Trophoblast cell (in vitro differentiated cells and primary cell): ENCODE data around the gene PIGBOS1.
A peak's percentile ranks its signal among the peaks of the same experiment; 100 is the strongest.

ENCODE experiments used
- DNase-seq, 2 donors: peaks; one replicate each; pipeline ENCODE4 v3.0.0-alpha.2; 2016
- H2AFZ ChIP-seq: 2 replicates; pipeline ENCODE4 v1.6.1; 2013; ENCODE audit warnings: low read length, moderate library complexity, mild to moderate bottlenecking; ENCODE audit not compliant: insufficient read depth, poor library complexity
- H2AK5ac ChIP-seq: 2 replicates; pipeline ENCODE4 v1.6.1; 2013; ENCODE audit warnings: mild to moderate bottlenecking, low read length
- H2BK120ac ChIP-seq: 2 replicates; pipeline ENCODE4 v1.6.1; 2013; ENCODE audit warnings: low read length, mild to moderate bottlenecking, moderate library complexity; ENCODE audit not compliant: insufficient read depth, poor library complexity
- H2BK12ac ChIP-seq: 2 replicates; pipeline ENCODE4 v1.6.1; 2013; ENCODE audit warnings: mild to moderate bottlenecking, low read length, moderate library complexity
- H2BK5ac ChIP-seq: 2 replicates; pipeline ENCODE4 v1.6.1; 2013; ENCODE audit warnings: low read length, low read depth, moderate library complexity, mild to moderate bottlenecking; ENCODE audit not compliant: poor library complexity
- H3K14ac ChIP-seq: 2 replicates; pipeline ENCODE4 v1.6.1; 2013; ENCODE audit warnings: mild to moderate bottlenecking, low read length
- H3K18ac ChIP-seq: 2 replicates; pipeline ENCODE4 v1.6.1; 2013; ENCODE audit warnings: mild to moderate bottlenecking, low read length
- H3K23ac ChIP-seq: 2 replicates; pipeline ENCODE4 v1.6.1; 2013; ENCODE audit warnings: low read length
- H3K27ac ChIP-seq: 2 replicates; pipeline ENCODE4 v1.5.1; 2013; ENCODE audit warnings: low read depth, mild to moderate bottlenecking, inconsistent platforms, low read length, moderate library complexity
- H3K27me3 ChIP-seq: 2 replicates; pipeline ENCODE4 v1.6.1; 2013; ENCODE audit warnings: inconsistent platforms, mild to moderate bottlenecking, low read length, moderate library complexity; ENCODE audit not compliant: insufficient read depth
- H3K36me3 ChIP-seq, 2 experiments: 1 replicate in 1 of 2; 2 replicates in 1 of 2; pipeline ENCODE4 v1.6.1; 2013; ENCODE audit warnings: low read length in 2 of 2, mild to moderate bottlenecking in 2 of 2, moderate library complexity in 1 of 2; ENCODE audit not compliant: insufficient read depth in 2 of 2, control insufficient read depth in 1 of 2
- H3K4ac ChIP-seq: 2 replicates; pipeline ENCODE4 v1.6.1; 2013; ENCODE audit warnings: low read depth, mild to moderate bottlenecking, low read length, moderate library complexity
- H3K4me1 ChIP-seq, 2 experiments: 1 replicate in 1 of 2; 2 replicates in 1 of 2; pipeline ENCODE4 v1.6.1; 2013; ENCODE audit warnings: low read length in 2 of 2, mild to moderate bottlenecking in 2 of 2, moderate library complexity in 1 of 2; ENCODE audit not compliant: insufficient read depth in 2 of 2, control insufficient read depth in 1 of 2
- H3K4me2 ChIP-seq: 2 replicates; pipeline ENCODE4 v1.6.1; 2013; ENCODE audit warnings: inconsistent platforms, mild to moderate bottlenecking, low read length, moderate library complexity
- H3K4me3 ChIP-seq: 2 replicates; pipeline ENCODE4 v1.5.1; 2013; ENCODE audit warnings: mild to moderate bottlenecking, low read depth, low read length, inconsistent platforms
- H3K79me1 ChIP-seq: one replicate; pipeline ENCODE4 v1.6.1; 2013; ENCODE audit warnings: low read length
- H3K79me2 ChIP-seq: 2 replicates; pipeline ENCODE4 v1.6.1; 2013; ENCODE audit warnings: low read length, mild to moderate bottlenecking; ENCODE audit not compliant: control insufficient read depth, insufficient read depth, poor library complexity
- H3K9ac ChIP-seq: 2 replicates; pipeline ENCODE4 v1.6.1; 2013; ENCODE audit warnings: mild to moderate bottlenecking, low read length
- H3K9me3 ChIP-seq: 2 replicates; pipeline ENCODE4 v1.6.1; 2013; ENCODE audit warnings: low read depth, mild to moderate bottlenecking, control low read depth, inconsistent platforms, low read length; ENCODE audit not compliant: insufficient read depth
- H4K12ac ChIP-seq: 2 replicates; pipeline ENCODE4 v1.6.1; 2013; ENCODE audit warnings: low read depth, mild to moderate bottlenecking, low read length, moderate library complexity
- H4K8ac ChIP-seq: 2 replicates; pipeline ENCODE4 v1.6.1; 2013; ENCODE audit warnings: low read depth, mild to moderate bottlenecking, low read length, moderate library complexity
- H4K91ac ChIP-seq: one replicate; pipeline ENCODE4 v1.6.1; 2013; ENCODE audit warnings: low read depth, mild to moderate bottlenecking, low read length, moderate library complexity
- WGBS: extraction: QIAGEN DNeasy Blood & Tissue Kit; methylation state at CpG from one replicate; pipeline ENCODE4 v1.1.7; 2013; ENCODE audit warnings: missing lambda C conversion rate; ENCODE audit not compliant: insufficient read length, insufficient coverage; ENCODE audit errors: extremely low coverage; 5-methylcytosine and 5-hydroxymethylcytosine counted together

PIGBOS1 gene

GRCh38 chr15:55343168-55343567 is 24.2 kb upstream of the PIGBOS1 start:
- no peaks in the 10 kb centered on the region for H3K79me2 ChIP-seq
- DNase-seq = no peak
- no peak overlapping the region for H2BK5ac ChIP-seq

GRCh38 chr15:55337160-55337559 is 18.2 kb upstream of the PIGBOS1 start:
- no peaks in the 10 kb centered on the region for H3K79me1 ChIP-seq
- no peak overlapping the region for H3K4ac ChIP-seq
- WGBS = no CpG with 5 or more reads among the region's 1 CpG
- H3K27me3 ChIP-seq = no peaks in the 10 kb centered on the region
- H3K27ac ChIP-seq = no peak overlapping the region
- no peaks in the 10 kb centered on the region for H3K79me2 ChIP-seq
- no peak overlapping the region for H4K91ac ChIP-seq
- no peak overlapping the region for H4K12ac ChIP-seq
- no peaks in the 10 kb centered on the region for H3K4me1 ChIP-seq
- H2AFZ ChIP-seq = no peak overlapping the region
- H3K14ac ChIP-seq = no peak overlapping the region
- no peak overlapping the region for H2BK12ac ChIP-seq
- peak overlapping the region; percentile 85 for H3K23ac ChIP-seq
- H3K36me3 ChIP-seq = no peaks in the 10 kb centered on the region
- no peak for DNase-seq
- H2BK120ac ChIP-seq = no peak overlapping the region
- H3K4me2 ChIP-seq = no peak overlapping the region
- H2AK5ac ChIP-seq = no peak overlapping the region
- H4K8ac ChIP-seq = no peak overlapping the region
- no peaks in the 10 kb centered on the region for H3K9me3 ChIP-seq
- H3K4me3 ChIP-seq = no peak overlapping the region
- no peak overlapping the region for H3K18ac ChIP-seq
- H3K9ac ChIP-seq = peak overlapping the region; percentile 53
- no peak overlapping the region for H2BK5ac ChIP-seq

More at GRCh38 chr15:55343168-55343567, 24.2 kb upstream of the PIGBOS1 start:
- Histone ChIP-seq H3K27ac (no peak overlapping the region), H3K27me3 (no peaks in the 10 kb centered on the region), H3K23ac (no peak overlapping the region), H3K79me1 (no peaks in the 10 kb centered on the region), H3K4me3 (no peak overlapping the region), H3K4me1 (no peaks in the 10 kb centered on the region), H2BK120ac (no peak overlapping the region), H4K12ac (no peak overlapping the region), H3K4ac (no peak overlapping the region), H3K9ac (no peak overlapping the region), H3K36me3 (no peaks in the 10 kb centered on the region), H3K4me2 (no peak overlapping the region), H3K9me3 (no peaks in the 10 kb centered on the region), H2BK12ac (no peak overlapping the region), H3K18ac (no peak overlapping the region), H2AFZ (no peak overlapping the region), H4K91ac (no peak overlapping the region), H4K8ac (no peak overlapping the region), H2AK5ac (no peak overlapping the region), H3K14ac (no peak overlapping the region)
- no CpG with 5 or more reads among the region's 2 CpGs for WGBS

DNA sequence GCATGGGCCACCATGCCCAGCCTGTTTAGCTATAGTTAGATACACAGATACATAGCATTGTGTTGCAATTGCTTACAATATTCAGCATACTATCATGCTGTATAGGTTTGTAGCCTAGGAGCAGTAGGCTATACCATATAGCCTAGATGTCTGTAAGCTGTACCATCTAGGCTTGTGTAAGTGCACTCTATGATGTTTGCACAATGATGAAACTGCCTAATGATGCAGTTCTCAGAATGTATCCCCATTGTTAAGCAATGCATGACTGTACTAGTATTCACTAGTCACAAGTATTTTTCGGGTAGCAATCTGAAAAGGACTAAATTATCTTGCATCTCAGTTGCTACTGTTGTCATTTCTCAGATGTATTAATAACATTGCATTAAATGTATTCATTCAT is 16.1 kb upstream of the PIGBOS1 start:
- Histone ChIP-seq H2AFZ (no peak overlapping the region), H2BK120ac (no peak overlapping the region), H3K9me3 (no peaks in the 10 kb centered on the region), H3K27me3 (no peaks in the 10 kb centered on the region), H2BK5ac (no peak overlapping the region), H3K4me2 (no peak overlapping the region), H3K4me1 (no peaks in the 10 kb centered on the region), H3K79me2 (no peaks in the 10 kb centered on the region), H3K79me1 (no peaks in the 10 kb centered on the region), H2AK5ac (no peak overlapping the region), H4K12ac (no peak overlapping the region), H3K18ac (no peak overlapping the region), H3K23ac (no peak overlapping the region), H4K91ac (no peak overlapping the region), H2BK12ac (no peak overlapping the region), H3K36me3 (no peaks in the 10 kb centered on the region), H3K4me3 (no peak overlapping the region), H3K27ac (no peak overlapping the region), H3K4ac (no peak overlapping the region), H3K14ac (no peak overlapping the region), H3K9ac (no peak overlapping the region), H4K8ac (no peak overlapping the region)
- DNase-seq = no peak
- no CpG with 5 or more reads among the region's 1 CpG for WGBS

- no peak overlapping the region for H4K12ac ChIP-seq
- H3K36me3 ChIP-seq = no peaks in the 10 kb centered on the region
- H4K8ac ChIP-seq = no peak overlapping the region
- H3K4ac ChIP-seq = no peak overlapping the region
- no peak overlapping the region for H4K91ac ChIP-seq
- H3K27me3 ChIP-seq = no peaks in the 10 kb centered on the region
- no peaks in the 10 kb centered on the region for H3K79me2 ChIP-seq
- no peak overlapping the region for H3K4me2 ChIP-seq
- no CpG with 5 or more reads among the region's 5 CpGs for WGBS
- H3K9ac ChIP-seq = no peak overlapping the region
- H3K79me1 ChIP-seq = no peaks in the 10 kb centered on the region
- no peak overlapping the region for H2BK12ac ChIP-seq
- no peak for DNase-seq
- H3K27ac ChIP-seq = no peak overlapping the region
- no peak overlapping the region for H2AFZ ChIP-seq
- no peak overlapping the region for H3K18ac ChIP-seq
- H3K14ac ChIP-seq = no peak overlapping the region
- H2BK5ac ChIP-seq = no peak overlapping the region
- H3K4me3 ChIP-seq = no peak overlapping the region
- H2BK120ac ChIP-seq = no peak overlapping the region
- H3K4me1 ChIP-seq = no peaks in the 10 kb centered on the region
- no peak overlapping the region for H3K23ac ChIP-seq
- no peak overlapping the region for H2AK5ac ChIP-seq
- H3K9me3 ChIP-seq = no peaks in the 10 kb centered on the region
Observed at GRCh38 chr15:55334371-55334770, 15.4 kb upstream of the PIGBOS1 start.
